AG04450 (cell line): ENCODE measurements around the gene PGLYRP2. TPM values are rescaled to one million over a fixed set of nuclear protein-coding genes. Genes with fewer than 3 reads are reported as not detected.

ENCODE experiments used
- CTCF ChIA-PET: fragments of 300-600, 350-600 bp; formaldehyde crosslinking; extraction: SDS; loops from one replicate; lab custom pipeline; 2022; ENCODE audit warnings: antibody characterized with exemption, inconsistent platforms; lab: Charles Lee
- POLR2A ChIA-PET: fragments of 350-600 bp; formaldehyde crosslinking; extraction: SDS; loops from one replicate; lab custom pipeline; 2021; ENCODE audit warnings: antibody characterized with exemption, inconsistent platforms; lab: Yijun Ruan, JAX
- DNase-seq: peaks from one replicate; pipeline ENCODE4 v3.0.0-alpha.2; 2011; ENCODE audit warnings: low read depth, low spot score
- H3K27ac ChIP-seq: one replicate; pipeline ENCODE4 v1.5.1; 2012; ENCODE audit warnings: low read depth, low read length, control low read depth
- H3K27me3 ChIP-seq: one replicate; pipeline ENCODE4 v1.6.0; 2012; ENCODE audit warnings: low read length; ENCODE audit not compliant: control insufficient read depth, insufficient read depth
- H3K4me3 ChIP-seq: 2 replicates; pipeline ENCODE4 v1.5.1; 2011; ENCODE audit warnings: mild to moderate bottlenecking, low read depth, low read length, control low read depth
- H3K9me3 ChIP-seq: 2 replicates; pipeline ENCODE4 v1.5.1; 2012; ENCODE audit warnings: low read length; ENCODE audit not compliant: control insufficient read depth, insufficient read depth
- CTCF ChIP-seq: IDR thresholded peaks from 2 replicates; pipeline ENCODE4 v1.5.1; 2011; ENCODE audit warnings: low read depth, low read length, control low read depth, inconsistent platforms
- polyA plus RNA-seq: library from polyadenylated mRNA; depleted of rRNA; stranded (reverse); fragments of >200 nt; gene quantifications from 2 replicates; pipeline ENCODE4 v1.2.3, GENCODE V29; 2011

PGLYRP2 gene
- polyA plus RNA-seq, 1 experiment: not detected

GRCh38 chr19:15502264-15502663 is 23.0 kb upstream of the PGLYRP2 start:
- ChIA-PET POLR2A (no interaction called here), CTCF (no interaction called here)
- Histone ChIP-seq H3K27ac (no peak overlapping the region), H3K4me3 (no peak overlapping the region), H3K9me3 (no peaks in the 10 kb centered on the region), H3K27me3 (peaks cover 7% of the 10 kb centered on the region)
- no peak for DNase-seq
- TF ChIP-seq CTCF: no peak

GRCh38 chr19:15501596-15501995 is 22.3 kb upstream of the PGLYRP2 start:
- Histone ChIP-seq H3K9me3 (no peaks in the 10 kb centered on the region), H3K27ac (no peak overlapping the region), H3K4me3 (no peak overlapping the region), H3K27me3 (peaks cover 4% of the 10 kb centered on the region)
- DNase-seq: no peak
- POLR2A ChIA-PET: no interaction called here
- CTCF ChIA-PET: no interaction called here
- TF ChIP-seq CTCF: no peak

- CTCF ChIA-PET: no interaction called here
- H3K4me3 ChIP-seq: no peak overlapping the region
- no peaks in the 10 kb centered on the region for H3K27me3 ChIP-seq
- H3K27ac ChIP-seq: no peak overlapping the region
- POLR2A ChIA-PET: no interaction called here
- no peak for DNase-seq
- TF ChIP-seq CTCF: no peak
- no peaks in the 10 kb centered on the region for H3K9me3 ChIP-seq
Measured at GRCh38 chr19:15498910-15499309, 19.6 kb upstream of the PGLYRP2 start.

GRCh38 chr19:15498156-15498858 is 19.0 kb upstream of the PGLYRP2 start:
- no peak for DNase-seq
- POLR2A ChIA-PET: no interaction called here

More at GRCh38 chr19:15498156-15498858, 19.0 kb upstream of the PGLYRP2 start:
- TF ChIP-seq CTCF: no peak
- Histone ChIP-seq H3K27ac (no peak overlapping the region), H3K27me3 (no peaks in the 10 kb centered on the region), H3K9me3 (no peaks in the 10 kb centered on the region), H3K4me3 (no peak overlapping the region)
- CTCF ChIA-PET: no interaction called here
